Measurements from ENCODE around the gene ONECUT1.

Gene ONECUT1

GRCh38 chr15:52802110-52802509 is 12.0 kb upstream of the ONECUT1 start:
- DNase-seq (ENCODE audit: extremely low spot score): no peak
- ChIA-PET POLR2A (no interaction called here), CTCF (interaction anchor here (0.8 kb wide), 1 partner anchor 19 kb away, joined by 3 read pairs; no protein-coding TSS in a partner anchor)
- TF ChIP-seq, protein P1, sequence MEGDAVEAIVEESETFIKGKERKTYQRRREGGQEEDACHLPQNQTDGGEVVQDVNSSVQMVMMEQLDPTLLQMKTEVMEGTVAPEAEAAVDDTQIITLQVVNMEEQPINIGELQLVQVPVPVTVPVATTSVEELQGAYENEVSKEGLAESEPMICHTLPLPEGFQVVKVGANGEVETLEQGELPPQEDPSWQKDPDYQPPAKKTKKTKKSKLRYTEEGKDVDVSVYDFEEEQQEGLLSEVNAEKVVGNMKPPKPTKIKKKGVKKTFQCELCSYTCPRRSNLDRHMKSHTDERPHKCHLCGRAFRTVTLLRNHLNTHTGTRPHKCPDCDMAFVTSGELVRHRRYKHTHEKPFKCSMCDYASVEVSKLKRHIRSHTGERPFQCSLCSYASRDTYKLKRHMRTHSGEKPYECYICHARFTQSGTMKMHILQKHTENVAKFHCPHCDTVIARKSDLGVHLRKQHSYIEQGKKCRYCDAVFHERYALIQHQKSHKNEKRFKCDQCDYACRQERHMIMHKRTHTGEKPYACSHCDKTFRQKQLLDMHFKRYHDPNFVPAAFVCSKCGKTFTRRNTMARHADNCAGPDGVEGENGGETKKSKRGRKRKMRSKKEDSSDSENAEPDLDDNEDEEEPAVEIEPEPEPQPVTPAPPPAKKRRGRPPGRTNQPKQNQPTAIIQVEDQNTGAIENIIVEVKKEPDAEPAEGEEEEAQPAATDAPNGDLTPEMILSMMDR (IDR thresholded peaks at IDR 0.05; ENCODE audit: control extremely low read depth, extremely low read depth, low read depth, missing control alignments): no peak

DNA sequence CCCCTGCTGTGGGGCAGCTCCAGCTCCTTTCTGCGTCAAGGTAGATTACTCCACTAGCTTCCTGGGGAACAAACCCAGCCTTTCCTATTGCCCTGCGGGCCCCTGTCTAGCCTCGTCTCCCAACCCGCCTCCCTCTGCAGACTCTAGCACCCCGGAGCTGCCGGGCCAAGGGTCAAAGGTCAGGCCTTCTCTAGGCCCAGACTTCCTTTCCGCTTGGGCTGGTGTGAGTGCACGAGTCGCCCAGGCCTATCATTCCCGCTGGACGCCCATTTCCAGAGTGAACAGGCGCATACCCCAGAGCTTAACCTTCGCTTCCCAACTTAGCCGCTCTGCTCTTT is 11.6 kb upstream of the ONECUT1 start:
- no peak for DNase-seq (ENCODE audit: extremely low spot score)
- CTCF ChIA-PET: interaction anchor here (0.8 to 2.2 kb wide), 2 partner anchors 8 to 18 kb away, joined by 3 to 7 read pairs; no protein-coding TSS in a partner anchor
- TF ChIP-seq, protein P1 (IDR thresholded peaks at IDR 0.05; ENCODE audit: control extremely low read depth, extremely low read depth, low read depth, missing control alignments): no peak
- POLR2A ChIA-PET: no interaction called here

- CTCF ChIA-PET: interaction anchor here (0.8 to 2.2 kb wide), 3 partner anchors 7 to 18 kb away, joined by 3 to 7 read pairs (median 3); no protein-coding TSS in a partner anchor
Observed at GRCh38 chr15:52800828-52801747, 11.0 kb upstream of the ONECUT1 start.

DNA sequence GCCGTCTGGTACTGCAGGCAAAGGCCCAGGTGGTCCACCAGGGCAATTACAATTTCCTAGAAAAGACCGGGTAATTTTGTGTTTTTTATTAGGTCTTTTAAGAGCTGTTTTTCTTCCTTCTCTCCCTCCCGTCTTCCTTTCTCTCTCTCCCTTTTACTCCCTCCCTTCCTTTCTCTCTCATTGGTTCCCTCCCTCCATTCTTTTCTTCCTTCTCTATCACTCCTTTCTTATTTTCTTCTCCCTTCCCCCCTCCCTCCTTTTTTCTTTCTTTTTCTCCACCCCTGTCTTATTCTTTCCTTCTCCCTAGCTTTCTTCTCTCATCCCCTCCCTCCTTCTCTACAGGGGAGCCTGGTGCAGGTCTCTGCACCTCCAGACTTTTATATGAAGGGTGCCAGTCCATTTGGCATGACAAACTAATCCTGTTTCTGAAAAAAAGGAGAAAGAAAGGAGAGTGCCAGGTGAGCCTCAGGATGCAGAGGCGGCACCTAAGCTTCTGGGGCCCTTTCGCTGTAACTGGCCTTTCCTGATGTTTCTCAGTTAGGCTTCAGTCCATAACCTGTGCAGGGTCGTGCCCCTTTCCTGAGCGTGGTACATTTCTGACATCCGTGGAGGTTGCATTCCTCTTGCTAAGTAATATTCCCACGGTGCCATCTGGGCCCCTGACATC is 9.1 kb upstream of the ONECUT1 start:
- CTCF ChIA-PET: interaction anchor here (1.4 kb wide), 1 partner anchor 9 kb away, joined by 3 read pairs; no protein-coding TSS in a partner anchor
- POLR2A ChIA-PET: no interaction called here
- no peak for DNase-seq (ENCODE audit: extremely low spot score)
- TF ChIP-seq, protein P1 (IDR thresholded peaks at IDR 0.05; ENCODE audit: control extremely low read depth, extremely low read depth, low read depth, missing control alignments): no peak

More at GRCh38 chr15:52800828-52801747, 11.0 kb upstream of the ONECUT1 start:
- DNase-seq (ENCODE audit: extremely low spot score): no peak
- POLR2A ChIA-PET: no interaction called here
- TF ChIP-seq, protein P1 (IDR thresholded peaks at IDR 0.05; ENCODE audit: control extremely low read depth, extremely low read depth, low read depth, missing control alignments): no peak

DNA sequence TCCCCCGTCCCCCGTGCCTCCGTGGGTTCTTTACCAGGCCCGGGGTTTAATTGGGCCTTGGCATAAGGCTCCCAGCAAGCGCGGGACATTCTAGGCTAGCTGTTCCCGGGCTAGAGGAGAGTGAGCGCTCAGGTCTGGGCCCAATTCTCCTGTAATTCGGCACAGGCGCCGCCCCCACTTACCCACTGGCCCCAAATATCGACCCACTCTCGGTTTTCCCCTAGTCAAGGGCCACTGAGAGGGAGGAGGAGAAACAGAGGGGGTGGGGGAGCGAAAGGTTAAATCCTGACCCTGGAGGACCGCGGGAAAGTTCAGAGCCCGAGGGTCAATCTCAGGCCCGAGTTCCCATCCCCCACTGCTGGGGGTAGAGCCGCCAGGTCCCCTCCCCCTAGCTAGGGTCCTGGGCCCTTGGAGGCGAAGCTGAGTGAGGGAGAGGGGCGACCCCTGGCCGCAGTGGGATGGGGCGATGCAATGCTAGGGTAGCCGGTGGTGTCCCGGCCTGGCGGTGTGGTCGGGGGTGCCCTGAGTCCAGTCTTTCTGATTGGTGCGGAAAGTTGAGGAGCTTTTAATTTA is 8.5 kb upstream of the ONECUT1 start:
- TF ChIP-seq, protein P1 (IDR thresholded peaks at IDR 0.05; ENCODE audit: control extremely low read depth, extremely low read depth, low read depth, missing control alignments): no peak
- ChIA-PET CTCF (interaction anchor here (0.9 to 1.9 kb wide), 2 partner anchors 17 to 19 kb away, joined by 3 to 6 read pairs; no protein-coding TSS in a partner anchor), POLR2A (no interaction called here)
- DNase-seq (ENCODE audit: extremely low spot score): no peak

Measured in GM10248 (cell line).